ENCODE measurements around the gene CDC37. TPM values are rescaled to one million over a fixed set of nuclear protein-coding genes. Genes with fewer than 3 reads are reported as not detected.
"Not testable (repeated sequence)": the region's sequence is repeated elsewhere in the genome, so short reads cannot be mapped to it uniquely, and the experiment has no call there.

The CDC37 gene
- polyA plus RNA-seq, 4 donors = 106 to 172 (median 139) TPM

- no peak for DNase-seq (ENCODE audit: low read depth in 4 of 4, low spot score in 3 of 4)
Measured at GRCh38 chr19:10420444-10421239, 17.3 kb upstream of the CDC37 start, which contains the start of gene PDE4A. TSS of gene PDE4A (plus strand) at chr19:10420538. CDS start at chr19:10420765, 227 bp downstream.

- DNase-seq (ENCODE audit: low read depth in 4 of 4, low spot score in 3 of 4) = no peak
Measured at GRCh38 chr19:10419646-10420443, 16.5 kb upstream of the CDC37 start.

- DNase-seq (ENCODE audit: low read depth in 4 of 4, low spot score in 3 of 4) = no peak
Measured at GRCh38 chr19:10419200-10419645, 15.9 kb upstream of the CDC37 start.

GRCh38 chr19:10418485-10419199, 15.3 kb upstream of the CDC37 start:
- DNase-seq (ENCODE audit: low read depth in 4 of 4, low spot score in 3 of 4) = no peak

- no peak for DNase-seq (ENCODE audit: low read depth in 4 of 4, low spot score in 3 of 4)
Measured at GRCh38 chr19:10418235-10418484, 14.8 kb upstream of the CDC37 start.

- no peak for DNase-seq (ENCODE audit: low read depth in 4 of 4, low spot score in 3 of 4)
Measured at GRCh38 chr19:10417541-10418234, 14.3 kb upstream of the CDC37 start.

- DNase-seq (ENCODE audit: low read depth in 4 of 4, low spot score in 3 of 4) = no peak
Measured at GRCh38 chr19:10416380-10417257, 13.3 kb upstream of the CDC37 start.

- no peak for DNase-seq (ENCODE audit: low read depth in 4 of 4, low spot score in 3 of 4)
Measured at GRCh38 chr19:10416083-10416379, 12.7 kb upstream of the CDC37 start.

GRCh38 chr19:10412257-10412977, 9.1 kb upstream of the CDC37 start:
- DNase-seq (ENCODE audit: low read depth in 4 of 4, low spot score in 3 of 4) = no peak

GRCh38 chr19:10411224-10411623, 7.9 kb upstream of the CDC37 start:
- DNase-seq (ENCODE audit: low read depth in 4 of 4, low spot score in 3 of 4) = not testable (repeated sequence)

GRCh38 chr19:10408511-10409283, 5.4 kb upstream of the CDC37 start:
- no peak for DNase-seq (ENCODE audit: low read depth in 4 of 4, low spot score in 3 of 4)

- no peak for DNase-seq (ENCODE audit: low read depth in 4 of 4, low spot score in 3 of 4)
Measured at GRCh38 chr19:10407096-10407495, 3.8 kb upstream of the CDC37 start.

- no peak for DNase-seq (ENCODE audit: low read depth in 4 of 4, low spot score in 3 of 4)
Measured at GRCh38 chr19:10406191-10406590, 2.8 kb upstream of the CDC37 start.

- no peak for DNase-seq (ENCODE audit: low read depth in 4 of 4, low spot score in 3 of 4)
Measured at GRCh38 chr19:10404888-10405820, 1.8 kb upstream of the CDC37 start.

GRCh38 chr19:10402441-10403038, 802 bp downstream of the CDC37 start:
- DNase-seq (ENCODE audit: low read depth in 4 of 4, low spot score in 3 of 4) = no peak

GRCh38 chr19:10399878-10400277, 3.5 kb downstream of the CDC37 start:
- DNase-seq (ENCODE audit: low read depth in 4 of 4, low spot score in 3 of 4) = no peak

GRCh38 chr19:10399340-10399739, 4.0 kb downstream of the CDC37 start:
- not testable (repeated sequence) for DNase-seq (ENCODE audit: low read depth in 4 of 4, low spot score in 3 of 4)

Measured in left renal pelvis (tissue), 4 donors.